H9 (cell line): Measurements from ENCODE around the gene SEMA3E. TPM values are rescaled to one million over a fixed set of nuclear protein-coding genes. Genes with fewer than 3 reads are reported as not detected.

Source experiments
- DNase-seq: peaks from one replicate; pipeline ENCODE4 v3.0.0-alpha.2; 2017
- H2AFZ ChIP-seq: one replicate; pipeline ENCODE4 v1.6.1; 2013; ENCODE audit warnings: mild to moderate bottlenecking, low read length, control low read depth, moderate library complexity
- H2AK5ac ChIP-seq: 2 replicates; pipeline ENCODE4 v1.6.1; 2013; ENCODE audit warnings: low read length, control low read depth, mixed read lengths; ENCODE audit not compliant: insufficient read length
- H2BK120ac ChIP-seq: one replicate; pipeline ENCODE4 v1.6.1; 2013; ENCODE audit warnings: low read depth, mild to moderate bottlenecking, low read length, control low read depth, inconsistent platforms; ENCODE audit not compliant: poor library complexity, severe bottlenecking
- H2BK12ac ChIP-seq: 2 replicates; pipeline ENCODE4 v1.6.1; 2013; ENCODE audit warnings: low read length, control low read depth, mixed read lengths, low read depth; ENCODE audit not compliant: insufficient read length
- H2BK15ac ChIP-seq: 2 replicates; pipeline ENCODE4 v1.6.1; 2013; ENCODE audit warnings: low read depth, low read length, control low read depth
- H2BK20ac ChIP-seq: one replicate; pipeline ENCODE4 v1.6.1; 2013; ENCODE audit warnings: low read depth, mild to moderate bottlenecking, low read length, control low read depth, inconsistent platforms; ENCODE audit not compliant: poor library complexity, severe bottlenecking
- H2BK5ac ChIP-seq: 2 replicates; pipeline ENCODE4 v1.6.1; 2013; ENCODE audit warnings: low read length, control low read depth, mixed read lengths; ENCODE audit not compliant: insufficient read length
- H3K14ac ChIP-seq: 2 replicates; pipeline ENCODE4 v1.6.1; 2013; ENCODE audit warnings: low read length, control low read depth; ENCODE audit not compliant: insufficient read depth
- H3K18ac ChIP-seq: 2 replicates; pipeline ENCODE4 v1.6.1; 2013; ENCODE audit warnings: low read depth, mild to moderate bottlenecking, mixed read lengths, low read length, control low read depth; ENCODE audit not compliant: insufficient read length
- H3K23ac ChIP-seq: 2 replicates; pipeline ENCODE4 v1.6.1; 2013; ENCODE audit warnings: low read length, control low read depth, mixed read lengths, low read depth; ENCODE audit not compliant: insufficient read length
- H3K23me2 ChIP-seq: 2 replicates; pipeline ENCODE4 v1.6.1; 2013; ENCODE audit warnings: low read depth, mild to moderate bottlenecking, mixed read lengths, low read length, control low read depth; ENCODE audit not compliant: insufficient read length, poor library complexity, severe bottlenecking
- H3K27ac ChIP-seq: 2 replicates; pipeline ENCODE4 v1.5.1; 2013; ENCODE audit warnings: low read length, control low read depth, mixed read lengths, low read depth; ENCODE audit not compliant: insufficient read length
- H3K27me3 ChIP-seq: 2 replicates; pipeline ENCODE4 v1.6.1; 2013; ENCODE audit warnings: low read length, control low read depth, inconsistent platforms; ENCODE audit not compliant: insufficient read depth
- H3K4ac ChIP-seq: 2 replicates; pipeline ENCODE4 v1.6.1; 2013; ENCODE audit warnings: low read depth, mild to moderate bottlenecking, control low read depth, inconsistent platforms, low read length, moderate library complexity
- H3K4me1 ChIP-seq: 2 replicates; pipeline ENCODE4 v1.6.1; 2013; ENCODE audit warnings: low read length, control low read depth, inconsistent platforms; ENCODE audit not compliant: insufficient read depth
- H3K4me2 ChIP-seq: 2 replicates; pipeline ENCODE4 v1.6.1; 2013; ENCODE audit warnings: low read length, control low read depth, mixed read lengths; ENCODE audit not compliant: insufficient read length, insufficient read depth
- H3K56ac ChIP-seq: 2 replicates; pipeline ENCODE4 v1.6.1; 2013; ENCODE audit warnings: low read depth, mild to moderate bottlenecking, mixed read lengths, low read length, control low read depth; ENCODE audit not compliant: insufficient read length
- H3K79me1 ChIP-seq: 2 replicates; pipeline ENCODE4 v1.6.1; 2013; ENCODE audit warnings: low read depth, mild to moderate bottlenecking, moderate library complexity, low read length, control low read depth, inconsistent platforms; ENCODE audit not compliant: insufficient read depth, poor library complexity, severe bottlenecking
- H3K79me2 ChIP-seq: 2 replicates; pipeline ENCODE4 v1.6.1; 2013; ENCODE audit warnings: low read length, control low read depth, inconsistent platforms; ENCODE audit not compliant: insufficient read depth
- H3K9ac ChIP-seq: 2 replicates; pipeline ENCODE4 v1.6.1; 2013; ENCODE audit warnings: low read length, control low read depth, mixed read lengths; ENCODE audit not compliant: insufficient read length; ENCODE audit errors: extremely low read depth
- H3K9me3 ChIP-seq: one replicate; pipeline ENCODE4 v1.6.1; 2013; ENCODE audit warnings: low read depth, low read length, inconsistent platforms; ENCODE audit not compliant: control insufficient read depth
- H3T11ph ChIP-seq: one replicate; pipeline ENCODE4 v1.6.1; 2013; ENCODE audit warnings: mild to moderate bottlenecking, low read length, control low read depth, inconsistent platforms
- H4K20me1 ChIP-seq: one replicate; pipeline ENCODE4 v1.6.1; 2013; ENCODE audit not compliant: control insufficient read depth, insufficient read length, insufficient read depth
- H4K5ac ChIP-seq: 2 replicates; pipeline ENCODE4 v1.6.1; 2013; ENCODE audit warnings: low read depth, mild to moderate bottlenecking, mixed read lengths, low read length, control low read depth; ENCODE audit not compliant: insufficient read length
- H4K8ac ChIP-seq: replicated peaks from 2 replicates; pipeline ENCODE4 v1.6.1; 2013; ENCODE audit warnings: low read length, control low read depth, mixed read lengths, low read depth; ENCODE audit not compliant: insufficient read length
- H4K91ac ChIP-seq: 2 replicates; pipeline ENCODE4 v1.6.1; 2013; ENCODE audit warnings: low read depth, mild to moderate bottlenecking, moderate library complexity, mixed read lengths, low read length, control low read depth; ENCODE audit not compliant: insufficient read length
- H3K27ac Mint-ChIP-seq, 3 experiments: 2 replicates in 2 of 3; 3 replicates in 1 of 3; pipeline ENCODE4 v1.8.0; 2020 to 2021; ENCODE audit warnings: mixed read lengths in 3 of 3, mild to moderate bottlenecking in 1 of 3, moderate library complexity in 1 of 3
- H3K27me3 Mint-ChIP-seq: 2 replicates; pipeline ENCODE4 v1.8.0; 2021; ENCODE audit warnings: low read depth, mild to moderate bottlenecking, moderate library complexity, mixed read lengths
- H3K36me3 Mint-ChIP-seq, 3 experiments: 2 replicates in 2 of 3; 3 replicates in 1 of 3; pipeline ENCODE4 v1.8.0; 2020 to 2021; ENCODE audit warnings: low read depth in 3 of 3, mixed read lengths in 3 of 3; ENCODE audit not compliant: insufficient read depth in 1 of 3
- H3K4me1 Mint-ChIP-seq, 2 experiments: 2 replicates each; pipeline ENCODE4 v1.8.0; 2020; ENCODE audit warnings: mixed read lengths in 2 of 2
- H3K4me3 Mint-ChIP-seq, 2 experiments: 2 replicates in 1 of 2; 3 replicates in 1 of 2; pipeline ENCODE4 v1.8.0; 2020 to 2021; ENCODE audit warnings: mild to moderate bottlenecking in 2 of 2, mixed read lengths in 2 of 2, moderate library complexity in 1 of 2
- H3K9me3 Mint-ChIP-seq, 2 experiments: 2 replicates in 1 of 2; 3 replicates in 1 of 2; pipeline ENCODE4 v1.8.0; 2020; ENCODE audit warnings: mild to moderate bottlenecking in 2 of 2, mixed read lengths in 2 of 2, moderate library complexity in 1 of 2
- CTCF ChIP-seq: fragments of 200-600 bp; sonication (generic); conservative IDR thresholded peaks from 3 replicates; pipeline ENCODE4 v1.8.0; 2021; ENCODE audit warnings: antibody characterized with exemption, mild to moderate bottlenecking
- WGBS: extraction: QIAGEN DNeasy Blood & Tissue Kit; methylation state at CpG from one replicate; pipeline ENCODE4 v1.1.7; 2013; ENCODE audit warnings: missing lambda C conversion rate, low lambda C conversion rate, mixed read lengths; ENCODE audit not compliant: insufficient read length; ENCODE audit errors: extremely low coverage; 5-methylcytosine and 5-hydroxymethylcytosine counted together
- total RNA-seq: library from RNA; stranded (reverse); gene quantifications from 2 replicates; pipeline ENCODE4 v1.2.1, GENCODE V29; 2021

SEMA3E gene
- total RNA-seq, 1 experiment from 2014 or later: 0.39 TPM

GRCh38 chr7:83586281-83586680 lies 62.7 kb downstream of the SEMA3E start:
- Histone ChIP-seq H2BK15ac (no peak overlapping the region), H3K56ac (no peak overlapping the region), H2AFZ (no peak overlapping the region), H3K23me2 (no peaks in the 10 kb centered on the region), H4K5ac (no peak overlapping the region), H4K20me1 (no peaks in the 10 kb centered on the region), H4K8ac (no peak overlapping the region), H3K18ac (no peak overlapping the region), H2BK120ac (no peak overlapping the region), H3K27ac (no peak overlapping the region), H4K91ac (no peak overlapping the region), H2BK20ac (no peak overlapping the region), H3T11ph (no peak overlapping the region), H3K27me3 (no peaks in the 10 kb centered on the region), H3K9me3 (no peaks in the 10 kb centered on the region), H3K14ac (no peak overlapping the region), H3K4me1 (no peaks in the 10 kb centered on the region), H3K9ac (no peak overlapping the region), H2BK12ac (no peak overlapping the region), H3K79me2 (no peaks in the 10 kb centered on the region), H3K4me2 (no peak overlapping the region), H2BK5ac (no peak overlapping the region), H3K79me1 (no peaks in the 10 kb centered on the region), H3K4ac (no peak overlapping the region), H2AK5ac (no peak overlapping the region), H3K23ac (no peak overlapping the region)
- H3K27me3 Mint-ChIP-seq: no peaks in the 10 kb centered on the region; the same call in 1 of the 2 replicates
- TF ChIP-seq CTCF: no peak
- H3K36me3 Mint-ChIP-seq: no peaks in the 10 kb centered on the region
- no CpG with 5 or more reads among the region's 1 CpG for WGBS
- H3K9me3 Mint-ChIP-seq: no peaks in the 10 kb centered on the region
- no peak for DNase-seq
- H3K4me1 Mint-ChIP-seq: no peaks in the 10 kb centered on the region
- H3K4me3 Mint-ChIP-seq: no peak overlapping the region
- no peak overlapping the region for H3K27ac Mint-ChIP-seq
